Keratinocyte (primary cell): ENCODE measurements around the gene ZNF79.

ENCODE experiments used
- EZH2 ChIP-seq: IDR thresholded peaks from one replicate; pipeline ENCODE4 v1.6.1; 2012; ENCODE audit warnings: inconsistent platforms, mild to moderate bottlenecking, low read length, moderate library complexity
- TF ChIP-seq, protein P1 (sequence below), 3 experiments: IDR thresholded peaks in 1 of 3; conservative IDR thresholded peaks in 1 of 3; optimal IDR thresholded peaks in 1 of 3; 2 replicates in 2 of 3; 3 replicates in 1 of 3; pipeline versions ENCODE3 to v1.5.1; 2011; ENCODE audit warnings: low read length in 3 of 3, mild to moderate bottlenecking in 3 of 3, moderate library complexity in 2 of 3, control low read depth in 1 of 3, inconsistent platforms in 1 of 3; ENCODE audit not compliant: insufficient read depth in 2 of 3; ENCODE audit errors: extremely low read depth in 1 of 3

DNA sequence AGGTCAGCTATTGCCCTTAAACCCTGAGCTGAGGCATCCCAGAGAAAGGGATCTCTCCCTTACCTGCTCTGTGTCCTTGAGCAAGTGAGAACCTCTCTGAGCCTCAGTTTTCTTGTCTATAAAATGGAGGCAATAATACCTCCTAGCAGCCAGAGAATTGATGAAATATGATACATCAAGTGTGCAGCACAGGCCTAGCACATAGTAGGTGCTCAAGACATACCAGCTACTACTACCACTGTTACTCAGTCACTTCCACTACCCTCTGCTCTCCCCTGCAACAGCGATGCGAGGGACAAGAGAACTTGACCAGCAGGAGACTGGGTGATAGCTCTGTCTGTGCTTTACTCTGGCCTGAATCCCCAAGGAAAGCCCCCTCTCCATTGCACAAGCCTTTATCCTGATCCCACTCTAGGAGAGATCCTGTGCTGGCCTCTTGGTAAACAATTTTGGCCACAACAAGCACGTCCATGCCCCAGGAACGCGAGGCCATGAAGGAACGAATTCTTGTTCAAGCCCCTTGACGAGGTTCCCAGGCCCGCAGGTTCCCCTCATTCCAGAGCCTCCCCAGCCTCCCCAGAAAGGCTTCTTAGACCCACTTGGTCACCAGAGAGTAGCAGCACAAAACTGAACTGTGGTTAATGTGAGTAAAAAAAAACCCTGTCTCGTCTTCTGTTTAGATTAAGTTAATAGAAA, 66.5 kb downstream of the ZNF79 start:
- TF ChIP-seq, protein P1, sequence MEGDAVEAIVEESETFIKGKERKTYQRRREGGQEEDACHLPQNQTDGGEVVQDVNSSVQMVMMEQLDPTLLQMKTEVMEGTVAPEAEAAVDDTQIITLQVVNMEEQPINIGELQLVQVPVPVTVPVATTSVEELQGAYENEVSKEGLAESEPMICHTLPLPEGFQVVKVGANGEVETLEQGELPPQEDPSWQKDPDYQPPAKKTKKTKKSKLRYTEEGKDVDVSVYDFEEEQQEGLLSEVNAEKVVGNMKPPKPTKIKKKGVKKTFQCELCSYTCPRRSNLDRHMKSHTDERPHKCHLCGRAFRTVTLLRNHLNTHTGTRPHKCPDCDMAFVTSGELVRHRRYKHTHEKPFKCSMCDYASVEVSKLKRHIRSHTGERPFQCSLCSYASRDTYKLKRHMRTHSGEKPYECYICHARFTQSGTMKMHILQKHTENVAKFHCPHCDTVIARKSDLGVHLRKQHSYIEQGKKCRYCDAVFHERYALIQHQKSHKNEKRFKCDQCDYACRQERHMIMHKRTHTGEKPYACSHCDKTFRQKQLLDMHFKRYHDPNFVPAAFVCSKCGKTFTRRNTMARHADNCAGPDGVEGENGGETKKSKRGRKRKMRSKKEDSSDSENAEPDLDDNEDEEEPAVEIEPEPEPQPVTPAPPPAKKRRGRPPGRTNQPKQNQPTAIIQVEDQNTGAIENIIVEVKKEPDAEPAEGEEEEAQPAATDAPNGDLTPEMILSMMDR (optimal IDR thresholded peaks at IDR 0.05 in 1 of 3, IDR thresholded peaks at IDR 0.05 in 1 of 3, conservative IDR thresholded peaks at IDR 0.05 in 1 of 3; ENCODE audit: extremely low read depth in 1 of 3, insufficient read depth in 2 of 3, low read length in 3 of 3), result no peak
- TF ChIP-seq EZH2, result no peak
